Cerebellar nuclear complex (tissue), 1 donor: Measurements from ENCODE around the gene ZNF844.
"Not testable (repeated sequence)": the region's sequence is repeated elsewhere in the genome, so short reads cannot be mapped to it uniquely, and the experiment has no call there.

Source experiments
- DNase-seq, 2 experiments: peaks; one replicate each; lab custom pipeline; 2025; lab: John Stamatoyannopoulos, UW

The ZNF844 gene

DNA sequence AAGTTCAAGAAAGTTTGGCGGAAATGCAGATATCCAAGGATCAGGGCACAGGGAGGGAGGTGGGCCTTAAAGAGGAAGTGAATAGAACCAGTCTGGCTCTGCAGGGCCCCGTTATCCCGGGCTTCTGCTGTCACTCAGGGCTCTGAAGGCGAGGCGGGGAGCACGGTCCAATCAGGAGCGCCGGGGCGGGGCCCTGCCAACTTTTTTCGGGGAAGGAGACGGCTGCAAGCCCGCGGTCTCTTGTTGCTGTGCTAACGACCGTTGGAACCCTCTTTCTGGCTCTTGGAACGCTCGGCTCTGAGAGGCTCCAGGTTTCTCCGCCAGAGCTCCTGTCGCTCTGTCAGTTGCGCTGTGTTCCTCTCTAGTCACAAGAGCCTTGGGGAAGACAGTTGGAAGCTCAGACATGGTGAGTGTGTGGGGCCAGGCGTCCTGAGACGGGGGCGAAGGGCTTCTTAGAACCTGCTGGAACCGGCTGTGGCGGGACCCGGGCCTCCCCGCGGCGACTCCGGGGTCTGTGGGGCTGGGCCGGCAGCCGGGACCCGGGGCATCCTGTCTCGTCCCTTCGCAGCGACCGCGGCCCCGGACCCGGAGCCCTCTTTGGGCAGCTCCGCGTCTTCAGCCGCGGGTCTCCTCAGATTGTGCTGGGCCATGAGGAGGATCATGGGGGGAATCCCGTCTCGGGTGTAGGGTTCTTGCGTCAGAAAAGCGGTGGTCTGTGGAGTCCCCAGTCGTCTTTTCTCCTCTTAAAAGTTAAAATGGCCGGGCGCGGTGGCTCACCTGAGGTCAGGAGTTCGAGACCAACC lies 27.7 kb downstream of the ZNF844 start:
- DNase-seq, result no peak

DNA sequence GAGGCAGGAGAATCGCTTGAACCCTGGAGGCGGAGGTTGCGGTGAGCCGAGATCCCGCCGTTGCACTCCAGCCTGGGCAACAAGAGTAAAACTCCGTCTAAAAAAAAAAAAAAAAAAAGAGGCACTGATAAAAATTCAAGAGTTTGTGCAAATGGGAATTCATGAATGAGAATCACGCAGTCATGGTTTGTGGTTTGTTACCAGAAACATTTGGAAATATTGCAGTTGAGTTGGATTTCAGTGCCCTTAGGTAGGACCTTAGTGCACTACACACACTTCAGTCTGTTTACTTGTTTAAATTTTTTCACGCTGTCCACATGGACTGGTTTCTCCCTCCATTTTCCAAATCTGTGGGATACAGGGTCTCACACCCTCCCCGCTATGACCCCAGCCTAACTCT lies 28.4 kb downstream of the ZNF844 start:
- DNase-seq, result no peak

DNA sequence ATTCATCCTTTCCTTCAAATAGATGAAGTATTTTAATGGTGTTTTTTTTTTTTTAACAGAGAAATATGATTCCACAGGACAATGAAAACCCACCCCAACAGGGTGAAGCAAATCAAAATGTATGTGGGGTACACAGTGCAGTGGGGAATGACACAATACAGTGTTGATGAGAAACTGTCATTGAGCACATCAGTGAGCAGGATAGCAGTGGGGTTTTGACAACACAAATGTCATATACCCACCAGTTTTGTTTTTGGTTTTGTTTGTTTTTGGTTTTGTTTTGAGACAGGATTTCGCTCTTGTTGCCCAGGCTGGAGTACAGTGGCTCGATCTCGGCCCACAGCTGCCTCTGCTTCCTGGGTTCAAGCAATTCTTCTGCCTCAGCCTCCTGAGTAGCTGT lies 29.2 kb downstream of the ZNF844 start:
- DNase-seq, result no peak

DNA sequence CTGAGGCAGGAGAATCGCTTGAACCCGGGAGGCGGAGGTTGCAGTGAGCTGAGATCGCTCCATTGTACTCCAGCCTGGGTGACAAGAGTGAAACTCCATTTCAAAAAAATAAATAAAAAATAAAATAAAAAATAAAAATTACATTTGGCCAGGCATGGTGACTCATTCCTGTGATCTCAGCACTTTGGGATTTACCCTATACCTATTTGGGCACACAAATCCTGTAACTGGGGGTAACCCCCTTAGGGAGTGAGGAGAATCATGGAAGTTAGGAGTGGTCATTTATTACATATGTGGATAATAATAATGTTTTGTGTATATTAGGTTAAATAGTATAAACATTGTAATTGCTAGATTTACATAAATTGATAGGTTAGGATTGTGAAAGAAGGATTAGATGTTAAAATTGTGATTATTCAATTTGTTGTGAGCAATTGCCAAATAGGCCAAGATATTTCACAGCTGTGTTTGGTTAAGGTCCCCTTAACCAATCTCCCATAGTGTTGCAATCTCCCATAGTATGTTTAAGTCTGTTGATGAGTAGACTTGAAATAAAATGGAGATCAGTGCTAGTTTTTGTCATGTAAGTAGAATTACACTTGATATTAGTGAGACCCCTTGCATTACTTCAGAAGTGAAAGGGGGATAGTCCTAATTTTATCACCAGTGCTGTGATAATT lies 30.7 kb downstream of the ZNF844 start:
- DNase-seq, result no peak

DNA sequence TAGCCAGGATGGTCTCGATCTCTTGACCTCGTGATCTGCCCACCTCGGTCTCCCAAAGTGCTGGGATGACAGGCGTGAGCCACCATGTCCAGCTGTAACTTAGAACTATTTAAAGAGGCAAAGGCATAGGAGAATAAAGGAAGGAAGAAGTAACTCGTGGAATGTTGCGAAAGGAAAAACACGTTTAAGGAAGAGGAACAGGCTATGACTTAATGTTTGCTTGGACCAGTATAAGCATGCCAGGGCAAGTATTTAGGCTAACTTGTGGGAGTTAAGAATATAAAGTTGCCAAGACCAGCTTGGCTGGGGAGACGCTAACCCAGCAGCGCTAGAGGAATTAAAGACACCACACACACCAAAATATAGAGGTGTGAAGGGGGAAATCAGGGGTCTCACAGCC lies 33.5 kb downstream of the ZNF844 start:
- no peak for DNase-seq

DNA sequence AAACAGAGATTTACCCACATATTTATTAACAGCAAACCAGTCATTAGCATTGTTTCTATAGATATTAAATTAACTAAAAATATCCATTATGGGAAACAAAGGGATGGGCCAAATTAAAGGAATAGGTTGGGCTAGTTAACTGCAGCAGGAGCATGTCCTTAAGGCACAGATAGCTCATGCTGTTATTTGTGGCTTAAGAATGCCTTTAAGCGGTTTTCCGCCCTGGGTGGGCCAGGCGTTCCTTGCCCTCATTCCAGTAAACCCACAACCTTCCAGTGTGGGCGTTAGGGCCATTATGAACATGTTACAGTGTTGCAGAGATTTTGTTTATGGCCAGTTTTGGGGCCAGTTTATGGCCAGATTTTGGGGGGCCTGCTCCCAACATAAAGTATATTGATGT lies 39.4 kb downstream of the ZNF844 start:
- DNase-seq, result not testable (repeated sequence)

DNA sequence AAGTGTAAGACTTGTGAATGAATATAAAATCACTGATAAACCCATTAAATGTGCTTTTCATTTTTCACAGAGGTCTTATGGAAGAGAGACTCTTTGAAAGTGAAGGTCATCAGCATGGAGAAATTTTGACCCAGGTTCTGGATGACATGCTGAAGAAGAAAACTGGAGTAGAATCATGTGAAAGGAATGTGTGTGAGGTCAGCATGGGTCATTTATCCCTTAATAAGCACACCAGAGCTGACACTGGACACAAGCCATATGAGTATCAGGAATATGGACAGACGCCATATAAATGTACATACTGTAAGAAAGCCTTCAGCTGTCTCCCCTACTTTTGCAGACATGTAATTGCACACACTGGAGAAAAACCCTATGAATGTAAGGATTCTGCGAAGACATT lies 46.6 kb downstream of the ZNF844 start:
- no peak for DNase-seq

DNA sequence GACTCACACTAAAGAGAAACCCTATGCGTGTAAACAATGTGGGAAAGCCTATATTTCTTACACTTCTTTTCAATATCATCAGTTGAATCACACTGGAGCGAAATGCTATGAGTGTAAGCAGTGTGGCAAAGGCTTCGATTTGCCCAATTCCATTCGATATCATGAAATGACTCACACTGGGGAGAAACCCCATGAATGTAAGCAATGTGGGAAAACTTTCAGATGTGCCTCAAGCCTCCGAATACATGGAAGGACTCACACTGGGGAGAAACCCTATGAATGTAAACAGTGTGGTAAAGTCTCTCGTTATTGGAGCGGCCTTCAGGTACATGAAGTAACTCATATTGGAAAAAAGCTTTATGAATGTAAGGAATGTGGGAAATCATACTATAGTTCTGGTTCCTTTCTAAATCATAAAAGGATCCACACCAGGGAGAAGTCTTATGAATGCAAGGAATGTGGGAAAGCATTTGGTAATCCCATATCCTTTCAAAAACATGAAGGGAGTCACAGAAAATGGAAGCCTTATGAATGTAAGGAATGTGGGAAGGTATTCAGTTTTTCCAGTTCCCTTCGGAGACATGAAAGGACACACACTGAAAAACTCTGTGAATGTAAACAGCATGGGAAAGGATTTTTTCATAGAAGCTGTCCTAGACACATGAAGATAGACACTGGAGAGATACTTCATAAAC lies 47.6 kb downstream of the ZNF844 start:
- no peak for DNase-seq

DNA sequence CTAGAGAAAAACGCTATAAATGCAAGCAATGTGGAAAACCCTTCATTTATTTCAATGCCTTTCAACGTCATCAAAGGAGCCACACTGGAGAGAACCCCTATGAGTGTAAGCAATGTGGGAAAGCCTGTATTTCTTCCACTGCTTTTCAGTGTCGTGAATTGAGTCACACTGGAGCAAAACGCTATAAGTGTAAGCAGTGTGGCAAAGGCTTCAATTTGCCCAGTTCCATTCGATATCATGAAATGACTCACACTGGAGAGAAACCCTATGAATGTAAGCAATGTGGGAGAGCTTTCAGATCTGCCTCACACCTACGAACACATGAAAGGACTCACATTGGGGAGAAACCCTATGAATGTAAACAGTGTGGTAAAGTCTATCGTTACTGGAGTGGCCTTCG lies 48.2 kb downstream of the ZNF844 start:
- DNase-seq, result no peak

DNA sequence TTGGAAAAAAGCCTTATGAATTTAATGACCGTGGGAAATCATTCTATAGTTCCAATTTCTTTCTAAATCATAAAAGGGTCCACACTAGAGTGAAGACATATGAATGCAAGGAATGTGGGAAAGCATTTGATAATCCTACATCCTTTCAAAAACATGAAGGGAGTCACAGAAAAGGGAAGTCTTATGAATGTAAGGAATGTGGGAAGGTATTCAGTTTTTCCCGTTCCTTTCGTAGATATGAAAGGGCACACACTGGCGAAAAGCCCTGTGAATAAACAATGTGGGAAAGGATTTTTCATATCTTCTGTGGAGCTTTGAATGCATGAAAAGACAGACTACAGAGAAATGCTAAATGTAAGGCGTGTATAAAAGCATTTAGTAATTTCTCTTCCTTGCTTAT lies 48.6 kb downstream of the ZNF844 start:
- no peak for DNase-seq

DNA sequence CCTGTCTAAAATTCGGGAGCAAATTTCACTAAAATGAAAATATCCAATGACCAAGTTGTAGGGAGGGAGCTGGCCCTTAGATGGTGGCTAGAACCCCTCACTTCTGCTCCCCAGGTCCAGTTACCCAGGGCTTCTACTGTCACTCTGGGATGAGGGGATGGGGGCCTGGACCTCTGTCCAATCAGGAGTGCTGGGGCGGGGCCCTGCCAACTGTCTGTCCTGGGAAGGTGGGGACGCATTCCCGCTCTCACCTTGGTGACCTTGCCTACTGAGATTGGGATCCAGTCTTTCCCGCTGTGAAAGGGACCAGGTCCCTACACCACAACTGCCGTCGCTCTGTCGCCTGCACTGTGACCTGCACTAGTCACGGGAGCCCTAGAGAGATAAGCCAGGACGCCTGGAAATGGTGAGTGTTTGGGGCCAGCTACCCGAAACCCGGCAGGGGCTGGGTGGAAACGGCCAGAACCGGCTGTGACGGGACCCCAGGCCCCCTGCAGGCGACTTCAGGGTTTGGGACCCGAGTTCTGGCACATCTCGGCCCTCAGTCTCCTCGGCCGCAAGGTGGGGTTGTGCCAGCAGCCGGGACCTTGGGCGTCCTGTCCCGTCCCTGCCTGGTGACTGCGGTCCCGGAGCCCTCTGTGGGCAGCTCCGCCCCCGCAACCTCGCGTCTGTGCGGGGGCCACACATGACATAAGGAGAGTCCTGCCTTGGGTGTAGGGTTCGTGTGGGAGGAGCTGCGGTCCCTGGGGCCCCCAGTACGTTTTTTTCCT lies 52.9 kb downstream of the ZNF844 start:
- DNase-seq, result no peak

DNA sequence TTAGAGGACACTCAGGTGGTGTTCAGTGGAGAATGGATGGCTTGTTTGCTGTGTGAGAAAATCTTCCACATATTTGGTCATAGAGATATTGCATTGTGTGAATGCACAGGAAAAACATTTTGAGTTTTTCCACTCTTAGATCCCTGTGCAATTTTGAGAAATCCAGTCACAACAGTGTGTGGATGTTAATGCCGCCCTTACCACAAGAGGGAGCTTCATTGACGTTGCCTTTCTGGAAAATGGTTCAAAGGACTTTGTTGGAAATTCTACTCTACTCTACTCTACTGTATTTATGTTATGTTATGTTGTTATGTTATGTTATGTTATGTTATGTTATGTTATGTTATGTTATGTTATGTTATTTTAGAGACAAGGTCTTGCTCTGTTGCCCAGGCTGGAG lies 62.2 kb downstream of the ZNF844 start:
- no peak for DNase-seq
